Measurements from ENCODE around the gene ZNF239. TPM values are rescaled to one million over a fixed set of nuclear protein-coding genes. Genes with fewer than 3 reads are reported as not detected.
"Not testable (repeated sequence)": the region's sequence is repeated elsewhere in the genome, so short reads cannot be mapped to it uniquely, and the experiment has no call there.

ZNF239 gene
- polyA plus RNA-seq, 2 of the 4 experiments (the other 2 are of a cell fraction): 3.2 to 4.7 TPM

GRCh38 chr10:43591303-43591904 lies 17.0 kb upstream of the ZNF239 start:
- Histone ChIP-seq H3K9me3 (peaks cover 14% of the 10 kb centered on the region), H3K4me1 (no peaks in the 10 kb centered on the region), H3K27ac (no peak overlapping the region), H3K4me3 (no peak overlapping the region), H3K4me2 (no peak overlapping the region)
- DNase-seq (ENCODE audit: low read depth in 1 of 2, low spot score in 1 of 2) (no peak), FAIRE-seq (no peak), ATAC-seq (no peak)
- WGBS (ENCODE audit: missing lambda C conversion rate): 4% methylated on average over 5 of the region's 5 CpGs
- TF ChIP-seq CHD2 (IDR thresholded peaks at IDR 0.05; ENCODE audit: low read length, partially characterized antibody) (no peak), BCL3 (IDR thresholded peaks at IDR 0.05) (no peak), HEYL (CRISPR knock-in tag; IDR thresholded peaks at IDR 0.05) (no peak), RNF2 (IDR thresholded peaks at IDR 0.05; ENCODE audit: borderline replicate concordance, low read depth) (no peak), HDAC2 (IDR thresholded peaks at IDR 0.05) (no peak), E2F6 (IDR thresholded peaks at IDR 0.05; ENCODE audit: borderline replicate concordance, low read depth) (no peak), ZC3H11A (IDR thresholded peaks at IDR 0.05) (no peak), JUNB (IDR thresholded peaks at IDR 0.05) (no peak), MYC (IDR thresholded peaks at IDR 0.05; ENCODE audit: borderline replicate concordance, low read length) (no peak), NR3C1 (IDR thresholded peaks at IDR 0.05) (no peak), KDM5A (IDR thresholded peaks at IDR 0.05) (no peak), MAFK (IDR thresholded peaks at IDR 0.05; ENCODE audit: partially characterized antibody) (no peak), REST (IDR thresholded peaks at IDR 0.05) (no peak)
- POLR2A ChIA-PET: no interaction called here
- CTCF ChIA-PET: no interaction called here

GRCh38 chr10:43586730-43587115 lies 12.3 kb upstream of the ZNF239 start:
- CTCF ChIA-PET; H3K27ac ChIP-seq; ATAC-seq; H3K4me2 ChIP-seq; FAIRE-seq; DNase-seq (ENCODE audit: low read depth in 1 of 2, low spot score in 1 of 2); H3K4me3 ChIP-seq; H3K4me1 ChIP-seq; POLR2A ChIA-PET: not testable (repeated sequence)
- H3K9me3 ChIP-seq: peaks cover 10% of the 10 kb centered on the region
- 26% methylated on average over 3 of the region's 3 CpGs for WGBS (ENCODE audit: missing lambda C conversion rate)

- Histone ChIP-seq H3K27ac (no peak overlapping the region), H3K4me2 (no peak overlapping the region), H3K4me3 (no peak overlapping the region), H3K9me3 (peaks cover 5% of the 10 kb centered on the region), H3K4me1 (no peaks in the 10 kb centered on the region)
- ChIA-PET CTCF (no interaction called here), POLR2A (no interaction called here)
- ATAC-seq: no peak
- 6% methylated on average over 9 of the region's 9 CpGs for WGBS (ENCODE audit: missing lambda C conversion rate)
- DNase-seq (ENCODE audit: low read depth in 1 of 2, low spot score in 1 of 2): no peak
- FAIRE-seq: no peak
- TF ChIP-seq ELK1 (IDR thresholded peaks at IDR 0.05; ENCODE audit: low read depth, low read length) (no peak), BCL3 (IDR thresholded peaks at IDR 0.05) (no peak), POLR2AphosphoS2 (conservative IDR thresholded peaks at IDR 0.05; ENCODE audit: low read length) (no peak), MAZ (IDR thresholded peaks at IDR 0.05; ENCODE audit: borderline replicate concordance, low read depth, low read length) (no peak), MAFK (IDR thresholded peaks at IDR 0.05; ENCODE audit: partially characterized antibody) (no peak), RCOR1 (IDR thresholded peaks at IDR 0.05; ENCODE audit: low read depth, low read length) (no peak), TP53 (CRISPR knock-in tag; IDR thresholded peaks at IDR 0.05) (no peak), CEBPB (IDR thresholded peaks at IDR 0.05) (no peak), TFCP2L1 (CRISPR knock-in tag; IDR thresholded peaks at IDR 0.05) (no peak), ZC3H11A (IDR thresholded peaks at IDR 0.05) (no peak), USF2 (IDR thresholded peaks at IDR 0.05) (no peak), RFX5 (IDR thresholded peaks at IDR 0.05) (no peak)
Observed at GRCh38 chr10:43585981-43586729, 11.7 kb upstream of the ZNF239 start.
